Measurements from ENCODE around the gene PPFIBP1.

DNA sequence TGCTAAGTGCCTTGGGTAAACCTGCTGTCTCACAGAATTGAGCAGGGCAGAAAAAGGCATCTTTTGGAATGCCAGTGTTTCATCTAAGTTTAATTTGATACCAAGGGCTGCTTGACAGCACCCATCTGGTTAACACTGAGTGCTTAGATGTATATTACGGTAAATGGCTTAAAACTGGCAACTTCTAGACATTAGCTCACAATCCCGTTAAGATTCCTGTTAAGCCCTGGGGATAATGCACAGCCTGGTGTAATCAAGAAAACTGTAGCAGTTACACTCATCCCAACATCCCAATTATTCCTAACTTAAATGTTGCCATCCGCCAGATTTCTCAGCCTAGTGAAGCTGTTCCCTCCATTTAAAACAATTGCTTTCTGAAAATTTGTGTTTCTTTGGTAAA lies 29.9 kb downstream of the PPFIBP1 start:
- TF ChIP-seq POLR2A (IDR thresholded peaks at IDR 0.05; ENCODE audit: low read depth, low read length) (no peak), TAF1 (IDR thresholded peaks at IDR 0.05; ENCODE audit: borderline replicate concordance, low read depth, low read length) (no peak)

All from GM12892 (cell line).